SK-N-SH (cell line): ENCODE results near the gene CRISPLD2. TPM values are rescaled to one million over a fixed set of nuclear protein-coding genes. Genes with fewer than 3 reads are reported as not detected.

Experiments used
- CTCF ChIA-PET: fragments of 300-600, 350-600 bp; formaldehyde crosslinking; extraction: SDS; loops from one replicate; lab custom pipeline; 2021; lab: Yijun Ruan, JAX
- POLR2A ChIA-PET: fragments of 350-600 bp; sonication (Branson Sonifier 250); formaldehyde crosslinking; extraction: SDS; loops from one replicate; lab custom pipeline; 2020; ENCODE audit warnings: antibody characterized with exemption, inconsistent platforms; lab: Yijun Ruan, JAX
- DNase-seq: peaks from one replicate; pipeline ENCODE4 v3.0.0; 2012
- H2AFZ ChIP-seq: fragments of 200-600 bp; sonication (generic); 2 replicates; pipeline ENCODE4 v1.8.1; 2016; ENCODE audit warnings: antibody characterized with exemption, mild to moderate bottlenecking, low read depth
- H3F3A ChIP-seq: fragments of 200-600 bp; sonication (generic); replicated peaks from 2 replicates; pipeline ENCODE3; 2016; ENCODE audit warnings: antibody characterized with exemption, mild to moderate bottlenecking; ENCODE audit not compliant: insufficient read depth
- H3K27ac ChIP-seq, 2 experiments: fragments of 200-500 bp in 1 of 2; fragments of 200-600 bp in 1 of 2; sonication (Bioruptor generic) in 1 of 2; sonication (generic), shearing (Covaris generic) in 1 of 2; 2 replicates each; pipeline versions ENCODE4 v1.5.1 to v1.6.1; 2014 to 2016; ENCODE audit warnings: low read depth in 2 of 2, inconsistent platforms in 1 of 2, low read length in 1 of 2, mild to moderate bottlenecking in 1 of 2, mixed read lengths in 1 of 2
- H3K27me3 ChIP-seq: fragments of 200-600 bp; sonication (generic), shearing (Covaris generic); 2 replicates; pipeline ENCODE4 v1.6.1; 2016; ENCODE audit warnings: mixed run types; ENCODE audit not compliant: insufficient read depth
- H3K36me3 ChIP-seq, 2 experiments: fragments of 200-500 bp in 1 of 2; fragments of 200-600 bp in 1 of 2; sonication (Bioruptor generic) in 1 of 2; sonication (generic) in 1 of 2; replicated peaks in 1 of 2; 2 replicates each; pipeline versions ENCODE3 to v1.5.1; 2014 to 2016; ENCODE audit warnings: low read length in 1 of 2, mild to moderate bottlenecking in 1 of 2; ENCODE audit not compliant: insufficient read depth in 2 of 2, control insufficient read depth in 1 of 2
- H3K4me1 ChIP-seq, 2 experiments: fragments of 200-500 bp in 1 of 2; fragments of 200-600 bp in 1 of 2; sonication (Bioruptor generic) in 1 of 2; sonication (generic), shearing (Covaris generic) in 1 of 2; 2 replicates each; pipeline versions ENCODE4 v1.5.1 to v1.6.1; 2014 to 2016; ENCODE audit warnings: low read depth in 1 of 2, low read length in 1 of 2, mixed run types in 1 of 2; ENCODE audit not compliant: insufficient read depth in 2 of 2, control insufficient read depth in 1 of 2
- H3K4me2 ChIP-seq: fragments of 200-600 bp; sonication (generic), shearing (Covaris generic); 2 replicates; pipeline ENCODE4 v1.6.1; 2017; ENCODE audit warnings: mixed run types
- H3K4me3 ChIP-seq, 2 experiments: fragments of 200-500 bp in 1 of 2; fragments of 200-600 bp in 1 of 2; sonication (Bioruptor generic) in 1 of 2; sonication (generic), shearing (Covaris generic) in 1 of 2; 2 replicates each; pipeline versions ENCODE4 v1.5.1 to v1.8.1; 2014 to 2016; ENCODE audit warnings: low read depth in 2 of 2, inconsistent platforms in 1 of 2, low read length in 1 of 2, mild to moderate bottlenecking in 1 of 2, mixed read lengths in 1 of 2, moderate library complexity in 1 of 2
- H3K79me2 ChIP-seq: fragments of 200-600 bp; sonication (generic); 2 replicates; pipeline ENCODE4 v1.8.1; 2017; ENCODE audit warnings: mild to moderate bottlenecking; ENCODE audit not compliant: insufficient read depth
- H3K9ac ChIP-seq: fragments of 200-600 bp; sonication (generic); 2 replicates; pipeline ENCODE4 v1.6.1; 2017; ENCODE audit warnings: mixed run types
- H3K9me2 ChIP-seq: fragments of 200-600 bp; sonication (generic); 2 replicates; pipeline ENCODE4 v1.6.1; 2017; ENCODE audit warnings: mixed run types
- H3K9me3 ChIP-seq: fragments of 200-600 bp; sonication (generic); 2 replicates; pipeline ENCODE4 v1.6.1; 2017; ENCODE audit warnings: mixed run types, mild to moderate bottlenecking, moderate library complexity
- H4K20me1 ChIP-seq: fragments of 200-600 bp; sonication (generic); 2 replicates; pipeline ENCODE4 v1.6.1; 2017; ENCODE audit warnings: mild to moderate bottlenecking, mixed run types; ENCODE audit not compliant: insufficient read depth
- CHD2 ChIP-seq: fragments of 150-350 bp; IDR thresholded peaks from 2 replicates; pipeline ENCODE4 v1.6.1; 2018; ENCODE audit warnings: low read length; ENCODE audit not compliant: partially characterized antibody
- CTCF ChIP-seq: fragments of 200-600 bp; sonication (generic); IDR thresholded peaks from 2 replicates; pipeline ENCODE4 v1.6.1; 2017; ENCODE audit warnings: antibody characterized with exemption, mild to moderate bottlenecking, moderate library complexity
- EP300 ChIP-seq, 2 experiments: IDR thresholded peaks; 2 replicates each; pipeline versions ENCODE4 v1.4.0 to v1.6.1; 2012; ENCODE audit warnings: borderline replicate concordance in 1 of 2, low read depth in 1 of 2, low read length in 1 of 2
- FOSL2 ChIP-seq: IDR thresholded peaks from 2 replicates; pipeline ENCODE4 v1.4.0; 2012; ENCODE audit warnings: low read depth, mild to moderate bottlenecking, moderate library complexity, borderline replicate concordance
- FOXJ3 ChIP-seq: sonication (generic); formaldehyde crosslinking; IDR thresholded peaks from 2 replicates; pipeline ENCODE4 v1.5.1; 2020; ENCODE audit warnings: mild to moderate bottlenecking, missing genetic modification reagents
- GABPA ChIP-seq: IDR thresholded peaks from 2 replicates; pipeline ENCODE4 v1.4.0; 2012; ENCODE audit warnings: low read depth, mild to moderate bottlenecking
- GATA2 ChIP-seq: sonication (generic); formaldehyde crosslinking; IDR thresholded peaks from 2 replicates; pipeline ENCODE4 v1.5.0; 2020; ENCODE audit warnings: mild to moderate bottlenecking, missing genetic modification reagents
- JUND ChIP-seq: IDR thresholded peaks from 2 replicates; pipeline ENCODE4 v1.4.0; 2012
- MAX ChIP-seq: IDR thresholded peaks from 2 replicates; pipeline ENCODE4 v1.4.0; 2012; ENCODE audit warnings: low read depth
- MXI1 ChIP-seq: IDR thresholded peaks from 2 replicates; pipeline ENCODE4 v1.6.1; 2012; ENCODE audit warnings: mild to moderate bottlenecking, low read depth, low read length, improper control_type of control experiment
- NFIC ChIP-seq: IDR thresholded peaks from 2 replicates; pipeline ENCODE4 v1.4.0; 2012; ENCODE audit warnings: borderline replicate concordance
- NRF1 ChIP-seq: IDR thresholded peaks from 2 replicates; pipeline ENCODE4 v1.6.1; 2012; ENCODE audit warnings: low read depth, mild to moderate bottlenecking, low read length
- POLR2AphosphoS5 ChIP-seq: IDR thresholded peaks from 2 replicates; pipeline ENCODE4 v1.6.1; 2012; ENCODE audit warnings: low read depth, low read length
- REST ChIP-seq: IDR thresholded peaks from 2 replicates; pipeline ENCODE4 v1.6.1; 2012; ENCODE audit warnings: mild to moderate bottlenecking, low read depth, low read length, moderate library complexity
- RFX5 ChIP-seq: IDR thresholded peaks from 2 replicates; pipeline ENCODE4 v1.6.1; 2012; ENCODE audit warnings: mild to moderate bottlenecking, improper control_type of control experiment, low read length
- RXRA ChIP-seq: IDR thresholded peaks from 2 replicates; pipeline ENCODE4 v1.4.0; 2012; ENCODE audit warnings: low read depth, mild to moderate bottlenecking, borderline replicate concordance
- SMC3 ChIP-seq: IDR thresholded peaks from 2 replicates; pipeline ENCODE4 v1.6.1; 2012; ENCODE audit warnings: low read depth, low read length, improper control_type of control experiment
- TAF1 ChIP-seq: IDR thresholded peaks from 2 replicates; pipeline ENCODE4 v1.6.1; 2012; ENCODE audit warnings: low read depth, mild to moderate bottlenecking, low read length, moderate library complexity, borderline replicate concordance
- TEAD4 ChIP-seq: IDR thresholded peaks from 2 replicates; pipeline ENCODE4 v1.4.0; 2012; ENCODE audit warnings: mild to moderate bottlenecking, borderline replicate concordance; ENCODE audit not compliant: insufficient read depth
- WGBS: methylation state at CpG from one replicate; pipeline ENCODE4 v1.1.6; 2017; ENCODE audit warnings: low lambda C conversion rate; 5-methylcytosine and 5-hydroxymethylcytosine counted together
- polyA plus RNA-seq, 3 experiments: library from polyadenylated mRNA; depleted of rRNA; stranded (reverse); fragments of >200 nt; gene quantifications; 2 replicates each; pipeline ENCODE4 v1.2.3, GENCODE V29; 2012

The CRISPLD2 gene
- polyA plus RNA-seq, 1 of the 3 experiments (the other 2 are of a cell fraction): 6.3 TPM

DNA sequence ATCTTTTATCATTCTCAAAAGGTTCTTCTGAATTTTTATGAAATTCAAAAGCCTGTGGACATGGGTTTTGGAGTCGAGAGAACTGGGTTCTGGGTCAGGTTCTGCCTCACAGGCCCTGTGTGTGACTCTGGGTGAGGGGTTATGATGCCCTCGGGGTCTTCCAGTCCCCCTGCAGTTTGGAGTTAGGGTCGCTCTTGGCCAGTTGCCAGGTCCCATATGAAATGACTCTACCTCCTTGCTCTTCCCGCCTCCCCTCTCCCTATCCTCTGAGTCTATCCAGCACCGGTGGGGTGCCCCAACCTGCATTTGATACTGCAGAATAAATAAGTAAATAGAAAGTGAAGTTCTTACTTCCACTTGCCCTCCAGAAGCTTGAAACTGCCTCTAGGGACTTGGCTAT lies 137.4 kb downstream of the CRISPLD2 start:
- H3F3A ChIP-seq: peaks cover 4% of the 10 kb centered on the region
- H3K9me2 ChIP-seq: no peaks in the 10 kb centered on the region
- no peak overlapping the region for H3K27ac ChIP-seq
- peaks cover 4 to 14% of the 10 kb centered on the region in 2 experiments; a peak in 2 of 4 replicates for H3K4me1 ChIP-seq
- no peak overlapping the region for H3K9ac ChIP-seq
- POLR2A ChIA-PET: no interaction called here
- no peaks in the 10 kb centered on the region for H3K79me2 ChIP-seq
- no peaks in the 10 kb centered on the region for H3K9me3 ChIP-seq
- TF ChIP-seq RFX5 (no peak), REST (no peak), FOSL2 (no peak), EP300 (IDR thresholded peaks at IDR 0.05; ENCODE audit: borderline replicate concordance in 1 of 2, low read depth in 1 of 2, low read length in 1 of 2) (no peak), NFIC (no peak), CTCF (no peak), RXRA (no peak), NRF1 (no peak), JUND (no peak), GABPA (no peak), TAF1 (no peak), GATA2 (no peak), POLR2AphosphoS5 (no peak), MXI1 (no peak), CHD2 (no peak), FOXJ3 (CRISPR knock-in tag) (no peak), MAX (no peak), SMC3 (no peak), TEAD4 (no peak)
- TF ChIP-seq, all 33 proteins: peak for 0
- 95% methylated on average over 2 of the region's 5 CpGs for WGBS
- Histone ChIP-seq H3K27me3 (no peaks in the 10 kb centered on the region), H4K20me1 (no peaks in the 10 kb centered on the region), H2AFZ (no peak overlapping the region), H3K4me2 (no peak overlapping the region), H3K4me3 (no peak overlapping the region), H3K36me3 (no peaks in the 10 kb centered on the region)
- CTCF ChIA-PET: interaction anchor here (0.9 to 9.5 kb wide), 3 partner anchors 11 to 203 kb away, joined by 4 to 182 read pairs (median 6); no protein-coding TSS in a partner anchor
- no peak for DNase-seq
